Endothelial cell of umbilical vein (primary cell): ENCODE data around the gene CDC42BPB. TPM values are rescaled to one million over a fixed set of nuclear protein-coding genes. Genes with fewer than 3 reads are reported as not detected.

Source experiments
- BruUV-seq: library from RNA; stranded (reverse); fragments of 400-500 nt; replicated peaks from 2 replicates; lab custom pipeline; 2021; lab: Mats Ljungman, UMichigan
- CTCF ChIA-PET: fragments of 300-600, 350-600 bp; sonication (Branson Sonifier 250); formaldehyde crosslinking; loops from one replicate; lab custom pipeline; 2021; ENCODE audit warnings: antibody characterized with exemption, inconsistent platforms; lab: Charles Lee
- POLR2A ChIA-PET: fragments of 300-600, 350-600 bp; sonication (Branson Sonifier 250); formaldehyde crosslinking; loops from one replicate; lab custom pipeline; 2021; ENCODE audit warnings: antibody characterized with exemption, inconsistent platforms; lab: Charles Lee
- DNase-seq: peaks from one replicate; pipeline ENCODE4 v3.0.0-alpha.2; 2011; ENCODE audit warnings: low read depth, low spot score
- FAIRE-seq: peaks from 2 replicates; lab custom pipeline; 2011; peaks lifted over from hg19 to GRCh38; lab: Jason Lieb, UNC
- H2AFZ ChIP-seq: 2 replicates; pipeline ENCODE4 v1.6.0; 2012; ENCODE audit warnings: low read depth, low read length, control low read depth, inconsistent platforms
- H3K27ac ChIP-seq: 2 replicates; pipeline ENCODE4 v1.5.1; 2011; ENCODE audit warnings: low read depth, mild to moderate bottlenecking, control low read depth, low read length, moderate library complexity; ENCODE audit not compliant: insufficient read depth
- H3K27me3 ChIP-seq, 2 experiments: 2 replicates each; pipeline versions ENCODE4 v1.6.0 to v1.6.1; 2011; ENCODE audit warnings: low read length in 2 of 2, mixed read lengths in 1 of 2; ENCODE audit not compliant: control insufficient read depth in 2 of 2, insufficient read depth in 2 of 2
- H3K36me3 ChIP-seq, 2 experiments: 2 replicates in 1 of 2; 3 replicates in 1 of 2; pipeline ENCODE4 v1.5.1; 2011; ENCODE audit warnings: low read length in 2 of 2, mild to moderate bottlenecking in 1 of 2, moderate library complexity in 1 of 2; ENCODE audit not compliant: control insufficient read depth in 2 of 2, insufficient read depth in 2 of 2; ENCODE audit errors: extremely low read depth in 1 of 2
- H3K4me1 ChIP-seq: 3 replicates; pipeline ENCODE4 v1.5.1; 2011; ENCODE audit warnings: mild to moderate bottlenecking, low read length; ENCODE audit not compliant: control insufficient read depth, insufficient read depth; ENCODE audit errors: extremely low read depth
- H3K4me2 ChIP-seq: 2 replicates; pipeline ENCODE4 v1.6.1; 2011; ENCODE audit warnings: low read length, control low read depth, mixed read lengths; ENCODE audit not compliant: insufficient read depth
- H3K4me3 ChIP-seq, 3 experiments: fragments of 200-600 bp in 1 of 3; sonication (generic), shearing (Covaris generic) in 1 of 3; replicated peaks in 1 of 3; 2 replicates each; pipeline ENCODE4 v1.5.1; 2011 to 2016; ENCODE audit warnings: control low read depth in 3 of 3, low read length in 3 of 3, mild to moderate bottlenecking in 2 of 3, inconsistent platforms in 1 of 3, low read depth in 1 of 3, moderate library complexity in 1 of 3; ENCODE audit not compliant: insufficient read depth in 1 of 3
- H3K79me2 ChIP-seq: 2 replicates; pipeline ENCODE4 v1.6.0; 2012; ENCODE audit warnings: low read length, inconsistent platforms; ENCODE audit not compliant: control insufficient read depth, insufficient read depth
- H3K9ac ChIP-seq: replicated peaks from 2 replicates; pipeline ENCODE3; 2011; ENCODE audit warnings: low read length, control low read depth; ENCODE audit not compliant: insufficient read depth; ENCODE audit errors: extremely low read depth
- H3K9me1 ChIP-seq: replicated peaks from 3 replicates; pipeline ENCODE4 v1.6.0; 2011; ENCODE audit warnings: mild to moderate bottlenecking, low read length; ENCODE audit not compliant: control insufficient read depth, insufficient read depth; ENCODE audit errors: extremely low read depth
- H3K9me3 ChIP-seq: replicated peaks from 2 replicates; pipeline ENCODE4 v1.5.1; 2012; ENCODE audit warnings: low read length, inconsistent platforms; ENCODE audit not compliant: control insufficient read depth, insufficient read depth
- H4K20me1 ChIP-seq: replicated peaks from 2 replicates; pipeline ENCODE3; 2011; ENCODE audit warnings: mild to moderate bottlenecking, low read length; ENCODE audit not compliant: control insufficient read depth, insufficient read depth; ENCODE audit errors: extremely low read depth
- EZH2 ChIP-seq: IDR thresholded peaks from 2 replicates; pipeline ENCODE4 v1.6.1; 2012; ENCODE audit warnings: borderline replicate concordance, low read depth, mild to moderate bottlenecking, moderate library complexity, low read length, inconsistent platforms; ENCODE audit not compliant: severe bottlenecking
- FOS ChIP-seq: IDR thresholded peaks from 2 replicates; pipeline ENCODE4 v1.6.1; 2011; ENCODE audit warnings: mild to moderate bottlenecking, low read length, moderate library complexity, borderline replicate concordance; ENCODE audit not compliant: insufficient read depth
- GATA2 ChIP-seq: IDR thresholded peaks from 2 replicates; pipeline ENCODE4 v1.7.0; 2011; ENCODE audit warnings: low read depth, mild to moderate bottlenecking, moderate library complexity, mixed read lengths, low read length; ENCODE audit not compliant: insufficient read length, insufficient read depth
- JUN ChIP-seq: IDR thresholded peaks from 2 replicates; pipeline ENCODE4 v1.6.1; 2011; ENCODE audit warnings: borderline replicate concordance, low read depth; ENCODE audit not compliant: insufficient read length, insufficient read depth
- MYC ChIP-seq: IDR thresholded peaks from one replicate; pipeline ENCODE4 v1.6.1; 2011; ENCODE audit warnings: mild to moderate bottlenecking, low read depth, low read length
- POLR2A ChIP-seq: IDR thresholded peaks from 2 replicates; pipeline ENCODE4 v1.6.1; 2012; ENCODE audit warnings: low read depth, mild to moderate bottlenecking, control low read depth, low read length
- POLR2AphosphoS5 ChIP-seq: IDR thresholded peaks from 2 replicates; pipeline ENCODE4 v1.6.1; 2012; ENCODE audit warnings: low read depth, mild to moderate bottlenecking, control low read depth, low read length, moderate library complexity; ENCODE audit not compliant: insufficient read depth
- dilution Hi-C: fragments of 300-500 bp; cut with MboI; formaldehyde crosslinking; loops from one replicate; pipeline ENCODE4 v1.15.0; 2019; ENCODE audit warnings: low sequenced_read_pairs; ENCODE audit not compliant: extremely low pct_ligation_motif_present
- intact Hi-C: fragments of 100-400 bp; cut with micrococcal nuclease; formaldehyde crosslinking; loops from one replicate; pipeline ENCODE4 v1.10.0; 2022
- polyA plus RNA-seq, 4 experiments: library from polyadenylated mRNA; depleted of rRNA in 3 of 4; stranded (reverse) in 3 of 4; unstranded in 1 of 4; fragments of >200 nt; gene quantifications; 2 replicates each; pipeline versions ENCODE4 v1.2.1 to v1.2.3, GENCODE V29; 2011 to 2012; ENCODE audit warnings: missing spikeins in 1 of 4
- total RNA-seq: library from RNA; stranded (reverse); gene quantifications from 2 replicates; pipeline ENCODE4 v1.2.3, GENCODE V29; 2021
- TF ChIP-seq, protein P1 (sequence below): IDR thresholded peaks from 2 replicates; pipeline ENCODE4 v1.6.1; 2011; ENCODE audit not compliant: insufficient read depth, insufficient read length
- TF ChIP-seq, protein P2 (sequence below), 2 donors: IDR thresholded peaks; 1 replicate in 1 of 2; 2 replicates in 1 of 2; pipeline ENCODE4 v1.5.1; 2011; ENCODE audit warnings: low read length in 2 of 2, mild to moderate bottlenecking in 2 of 2, moderate library complexity in 2 of 2, control low read depth in 1 of 2, inconsistent platforms in 1 of 2, low read depth in 1 of 2; ENCODE audit not compliant: insufficient read depth in 1 of 2; ENCODE audit errors: extremely low read depth in 1 of 2

Gene CDC42BPB
- total and polyA plus RNA-seq, 2 donors (not counting 3 experiments of a cell fraction or from before 2014, with no cell fraction given) = 82.6 to 131 TPM

DNA sequence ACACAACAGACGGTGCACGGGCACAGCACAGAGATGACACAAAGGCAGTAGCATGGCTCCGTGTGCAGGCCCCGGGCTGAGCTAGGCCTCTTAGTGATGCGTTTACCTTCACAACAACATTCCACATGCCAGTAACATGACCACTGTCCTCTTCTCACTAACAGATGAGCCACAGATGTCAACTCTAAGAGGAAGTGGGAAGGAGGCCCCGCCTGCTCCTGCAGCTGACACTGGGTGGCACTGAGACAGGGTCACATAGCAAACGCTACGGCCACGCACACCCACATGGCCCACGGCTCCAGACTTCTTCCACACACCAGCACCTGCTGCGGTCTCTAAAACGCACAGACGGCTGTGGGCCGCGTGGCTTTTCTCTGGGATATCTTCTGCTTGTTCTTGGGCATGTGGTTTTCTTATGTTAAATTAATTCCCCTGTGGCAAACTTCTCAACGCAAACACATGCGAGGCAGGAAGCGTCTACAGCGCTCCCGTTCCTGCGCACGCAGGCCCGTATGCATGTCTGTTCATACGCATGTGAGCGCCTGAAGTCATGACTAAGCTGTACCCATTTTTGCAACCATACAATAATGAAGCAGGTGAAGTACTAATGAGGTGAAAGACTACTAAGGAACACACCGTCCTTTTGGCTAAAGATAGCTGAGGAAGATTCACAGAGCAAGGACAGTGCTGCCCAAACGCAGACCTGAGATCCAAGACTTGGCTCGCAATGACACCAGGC is 108.1 kb downstream of the CDC42BPB start:
- Histone ChIP-seq H3K27me3 (no peaks in the 10 kb centered on the region), H3K4me1 (no peaks in the 10 kb centered on the region), H3K79me2 (no peaks in the 10 kb centered on the region), H3K4me3 (no peak overlapping the region), H3K9me1 (no peaks in the 10 kb centered on the region), H3K4me2 (no peak overlapping the region), H3K27ac (no peak overlapping the region), H3K9me3 (no peaks in the 10 kb centered on the region), H3K36me3 (peaks cover 30 to 72% of the 10 kb centered on the region in 2 experiments), H3K9ac (no peak overlapping the region), H2AFZ (no peak overlapping the region), H4K20me1 (no peaks in the 10 kb centered on the region)
- intact Hi-C loops = no loop called here
- BruUV-seq = no TSS peak
- CTCF ChIA-PET = interaction anchor here (0.7 to 1.3 kb wide), 3 partner anchors 254 to 511 kb away, joined by 3 to 4 read pairs (median 3); no protein-coding TSS in a partner anchor
- DNase-seq (no peak), FAIRE-seq (no peak)
- dilution Hi-C loops = no loop called here
- POLR2A ChIA-PET = no interaction called here
- TF ChIP-seq POLR2AphosphoS5 = no peak
- no peak for TF ChIP-seq GATA2
- no peak for TF ChIP-seq JUN
- no peak for TF ChIP-seq POLR2A
- TF ChIP-seq, protein P1, sequence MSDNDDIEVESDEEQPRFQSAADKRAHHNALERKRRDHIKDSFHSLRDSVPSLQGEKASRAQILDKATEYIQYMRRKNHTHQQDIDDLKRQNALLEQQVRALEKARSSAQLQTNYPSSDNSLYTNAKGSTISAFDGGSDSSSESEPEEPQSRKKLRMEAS = no peak
- TF ChIP-seq EZH2 = no peak
- no peak for TF ChIP-seq MYC
- TF ChIP-seq, protein P2, sequence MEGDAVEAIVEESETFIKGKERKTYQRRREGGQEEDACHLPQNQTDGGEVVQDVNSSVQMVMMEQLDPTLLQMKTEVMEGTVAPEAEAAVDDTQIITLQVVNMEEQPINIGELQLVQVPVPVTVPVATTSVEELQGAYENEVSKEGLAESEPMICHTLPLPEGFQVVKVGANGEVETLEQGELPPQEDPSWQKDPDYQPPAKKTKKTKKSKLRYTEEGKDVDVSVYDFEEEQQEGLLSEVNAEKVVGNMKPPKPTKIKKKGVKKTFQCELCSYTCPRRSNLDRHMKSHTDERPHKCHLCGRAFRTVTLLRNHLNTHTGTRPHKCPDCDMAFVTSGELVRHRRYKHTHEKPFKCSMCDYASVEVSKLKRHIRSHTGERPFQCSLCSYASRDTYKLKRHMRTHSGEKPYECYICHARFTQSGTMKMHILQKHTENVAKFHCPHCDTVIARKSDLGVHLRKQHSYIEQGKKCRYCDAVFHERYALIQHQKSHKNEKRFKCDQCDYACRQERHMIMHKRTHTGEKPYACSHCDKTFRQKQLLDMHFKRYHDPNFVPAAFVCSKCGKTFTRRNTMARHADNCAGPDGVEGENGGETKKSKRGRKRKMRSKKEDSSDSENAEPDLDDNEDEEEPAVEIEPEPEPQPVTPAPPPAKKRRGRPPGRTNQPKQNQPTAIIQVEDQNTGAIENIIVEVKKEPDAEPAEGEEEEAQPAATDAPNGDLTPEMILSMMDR (IDR thresholded peaks at IDR 0.05; ENCODE audit: extremely low read depth in 1 of 2, insufficient read depth in 1 of 2, low read depth in 1 of 2, low read length in 2 of 2) = no peak
- no peak for TF ChIP-seq FOS
